Suprapubic skin (tissue), 4 donors: ENCODE measurements around the gene MED1.

Source experiments
- POLR2A ChIP-seq, 2 donors: fragments of 450-650 bp; IDR thresholded peaks; one replicate each; pipeline ENCODE4 v1.6.1; 2017; ENCODE audit warnings: antibody characterized with exemption in 2 of 2, mild to moderate bottlenecking in 2 of 2, moderate library complexity in 2 of 2
- POLR2AphosphoS5 ChIP-seq, 3 donors: sonication (generic); formaldehyde crosslinking; IDR thresholded peaks; one replicate each; pipeline ENCODE4 v1.6.1; 2017; ENCODE audit warnings: antibody characterized with exemption in 3 of 3
- TF ChIP-seq, protein P1 (sequence below), 2 donors: fragments of 200-600 bp in 1 of 2; fragments of 450-650 bp in 1 of 2; sonication (generic) in 1 of 2; IDR thresholded peaks; one replicate each; pipeline ENCODE4 v1.5.1; 2016 to 2019; ENCODE audit warnings: antibody characterized with exemption in 2 of 2, mild to moderate bottlenecking in 1 of 2, moderate library complexity in 1 of 2

DNA sequence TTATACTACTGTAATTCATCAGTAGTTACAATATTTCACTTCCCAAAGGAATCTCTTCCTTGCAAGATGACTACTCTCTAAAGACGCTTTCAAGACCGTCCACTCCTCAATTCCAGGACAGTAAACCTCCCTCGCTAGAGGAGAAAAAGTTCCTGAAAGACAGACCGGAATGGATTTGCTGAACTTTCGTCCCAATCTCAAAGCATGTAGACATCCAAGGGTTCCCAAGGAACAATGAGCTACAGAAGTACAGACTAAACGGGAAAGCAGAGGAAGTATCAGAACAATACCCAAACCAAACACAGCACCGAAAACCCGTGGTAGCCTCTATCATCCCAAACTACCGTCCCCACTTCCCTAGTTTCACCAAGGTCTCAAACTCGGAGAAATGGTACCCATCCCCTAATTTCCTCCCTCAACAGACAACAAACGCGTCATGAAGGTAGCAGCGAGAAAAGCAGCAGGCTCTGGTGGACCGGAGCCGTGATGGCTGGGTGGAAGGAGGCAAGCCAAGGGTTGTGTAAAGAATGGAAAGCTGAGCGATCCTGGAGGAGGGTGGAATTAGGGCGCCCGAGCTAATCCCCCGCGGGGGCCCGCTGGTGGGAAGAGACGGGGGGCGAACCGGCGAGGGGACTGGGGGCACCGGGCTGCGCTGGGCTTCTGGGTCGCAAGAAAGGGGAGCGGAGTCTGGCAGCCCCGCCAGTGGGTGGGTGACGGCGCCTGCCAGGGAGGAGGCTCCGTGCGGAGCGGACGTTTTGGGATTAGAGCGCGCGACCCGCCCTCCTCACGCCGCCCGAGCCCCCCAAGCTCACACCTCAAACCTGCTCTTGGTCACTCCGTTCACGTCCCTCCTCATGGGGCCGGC is 50.3 kb downstream of the MED1 start:
- TF ChIP-seq, protein P1, sequence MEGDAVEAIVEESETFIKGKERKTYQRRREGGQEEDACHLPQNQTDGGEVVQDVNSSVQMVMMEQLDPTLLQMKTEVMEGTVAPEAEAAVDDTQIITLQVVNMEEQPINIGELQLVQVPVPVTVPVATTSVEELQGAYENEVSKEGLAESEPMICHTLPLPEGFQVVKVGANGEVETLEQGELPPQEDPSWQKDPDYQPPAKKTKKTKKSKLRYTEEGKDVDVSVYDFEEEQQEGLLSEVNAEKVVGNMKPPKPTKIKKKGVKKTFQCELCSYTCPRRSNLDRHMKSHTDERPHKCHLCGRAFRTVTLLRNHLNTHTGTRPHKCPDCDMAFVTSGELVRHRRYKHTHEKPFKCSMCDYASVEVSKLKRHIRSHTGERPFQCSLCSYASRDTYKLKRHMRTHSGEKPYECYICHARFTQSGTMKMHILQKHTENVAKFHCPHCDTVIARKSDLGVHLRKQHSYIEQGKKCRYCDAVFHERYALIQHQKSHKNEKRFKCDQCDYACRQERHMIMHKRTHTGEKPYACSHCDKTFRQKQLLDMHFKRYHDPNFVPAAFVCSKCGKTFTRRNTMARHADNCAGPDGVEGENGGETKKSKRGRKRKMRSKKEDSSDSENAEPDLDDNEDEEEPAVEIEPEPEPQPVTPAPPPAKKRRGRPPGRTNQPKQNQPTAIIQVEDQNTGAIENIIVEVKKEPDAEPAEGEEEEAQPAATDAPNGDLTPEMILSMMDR (IDR thresholded peaks at IDR 0.05), result no peak
- TF ChIP-seq POLR2AphosphoS5 (IDR thresholded peaks at IDR 0.05) (no peak), POLR2A (IDR thresholded peaks at IDR 0.05) (no peak)
